Measurements from ENCODE around the gene INSC. TPM values are rescaled to one million over a fixed set of nuclear protein-coding genes. Genes with fewer than 3 reads are reported as not detected.

Gene INSC
- total and polyA plus RNA-seq, 2 of the 8 experiments (the other 6 are each of a cell fraction or from before 2014, with no cell fraction given), result 0.58 to 0.59 TPM

GRCh38 chr11:15157606-15158137 is 42.9 kb downstream of the INSC start:
- Histone ChIP-seq H3K9ac (replicated peaks in 1 of 4; ENCODE audit: extremely low read depth in 1 of 4, low read depth in 3 of 4, low read length in 3 of 4) (no peak overlapping the region), H3K27ac (ENCODE audit: low read depth, low read length) (no peak overlapping the region), H2BK12ac (ENCODE audit: low read depth, low read length) (no peak overlapping the region), H3K36me3 (ENCODE audit: control insufficient read depth in 2 of 4, insufficient read depth in 4 of 4, low read length in 3 of 4) (no peaks in the 10 kb centered on the region), H2AFZ (ENCODE audit: low read length) (no peak overlapping the region), H2BK5ac (ENCODE audit: low read depth, low read length) (no peak overlapping the region), H3K79me1 (ENCODE audit: low read depth, low read length) (no peaks in the 10 kb centered on the region), H3K9me3 (ENCODE audit: insufficient read depth in 2 of 2, low read depth in 1 of 2, low read length in 1 of 2) (no peaks in the 10 kb centered on the region), H2AK5ac (ENCODE audit: low read depth, low read length) (no peak overlapping the region), H3K14ac (ENCODE audit: insufficient read length) (no peak overlapping the region), H4K8ac (ENCODE audit: extremely low read depth, insufficient read depth, low read length) (no peak overlapping the region), H3K79me2 (ENCODE audit: control insufficient read depth in 1 of 2, insufficient read depth in 2 of 2, low read length in 2 of 2) (no peaks in the 10 kb centered on the region), H3K18ac (ENCODE audit: extremely low read depth, low read length) (no peak overlapping the region), H2BK120ac (replicated peaks; ENCODE audit: low read depth, low read length) (no peak overlapping the region), H3K4ac (replicated peaks; ENCODE audit: insufficient read length, low read depth, low read length) (no peak overlapping the region), H2BK15ac (ENCODE audit: low read length) (no peak overlapping the region), H3K23ac (ENCODE audit: insufficient read length) (no peak overlapping the region), H3K4me2 (ENCODE audit: insufficient read depth in 1 of 2, low read depth in 2 of 2, low read length in 2 of 2) (no peak overlapping the region), H4K20me1 (replicated peaks in 1 of 2; ENCODE audit: control insufficient read depth in 1 of 2, insufficient read depth in 2 of 2, low read length in 2 of 2) (no peaks in the 10 kb centered on the region), H4K5ac (ENCODE audit: insufficient read length, low read depth, low read length) (no peak overlapping the region), H2BK20ac (ENCODE audit: low read length) (no peak overlapping the region), H3K56ac (replicated peaks; ENCODE audit: insufficient read length, low read depth, low read length) (no peak overlapping the region), H4K91ac (replicated peaks; ENCODE audit: insufficient read length, low read length) (no peak overlapping the region), H3K27me3 (replicated peaks in 1 of 4; ENCODE audit: control insufficient read depth in 3 of 4, extremely low read depth in 1 of 4, insufficient read depth in 3 of 4, low read length in 3 of 4) (no peaks in the 10 kb centered on the region), H3K4me1 (replicated peaks in 1 of 4; ENCODE audit: control insufficient read depth in 3 of 4, insufficient read depth in 4 of 4, low read length in 3 of 4) (no peaks in the 10 kb centered on the region), H3K4me3 (ENCODE audit: extremely low read depth in 1 of 4, insufficient read depth in 2 of 4, low read depth in 3 of 4, low read length in 4 of 4) (no peak overlapping the region), H3K23me2 (ENCODE audit: low read depth, low read length) (no peaks in the 10 kb centered on the region)
- TF ChIP-seq RBBP5 (IDR thresholded peaks at IDR 0.05; ENCODE audit: borderline replicate concordance, low read depth, low read length) (no peak), RAD21 (IDR thresholded peaks at IDR 0.05 in 1 of 2, conservative IDR thresholded peaks at IDR 0.05 in 1 of 2; ENCODE audit: low read depth in 2 of 2, low read length in 2 of 2) (no peak), JUN (IDR thresholded peaks at IDR 0.05; ENCODE audit: low read depth, low read length) (no peak), CREB1 (IDR thresholded peaks at IDR 0.05) (no peak), FOSL1 (IDR thresholded peaks at IDR 0.05; ENCODE audit: insufficient read depth, low read depth, low read length) (no peak), EZH2 (IDR thresholded peaks at IDR 0.05; ENCODE audit: low read depth, low read length, severe bottlenecking) (no peak), EGR1 (IDR thresholded peaks at IDR 0.05; ENCODE audit: borderline replicate concordance, low read depth, low read length) (no peak)
- no peak for DNase-seq (ENCODE audit: low read depth in 1 of 2, low spot score in 2 of 2)
- ChIA-PET POLR2A (ENCODE audit: partially characterized antibody) (no interaction called here), CTCF (ENCODE audit: partially characterized antibody) (interaction anchor here (0.7 to 7.8 kb wide), 10 partner anchors 14 to 424 kb away, joined by 3 to 107 read pairs (median 9); partner anchors contain the start of gene INSC)
- no peak for FAIRE-seq
- WGBS, 2 experiments (ENCODE audit: extremely low coverage in 1 of 2, insufficient coverage in 1 of 2, insufficient read length in 1 of 2, insufficient replicate concordance in 2 of 2, low coverage in 1 of 2, low lambda C conversion rate in 2 of 2, missing lambda C conversion rate in 1 of 2), result 92% methylated on average over 6 of the region's 6 CpGs; no CpG with 5 or more reads in 1 of the 2 experiments
